SK-N-SH (cell line): ENCODE measurements around the gene TSPAN4. TPM values are rescaled to one million over a fixed set of nuclear protein-coding genes. Genes with fewer than 3 reads are reported as not detected.
A peak's percentile ranks its signal among the peaks of the same experiment; 100 is the strongest.

ENCODE experiments used
- CTCF ChIA-PET: fragments of 300-600, 350-600 bp; formaldehyde crosslinking; extraction: SDS; loops from one replicate; lab custom pipeline; 2021; lab: Yijun Ruan, JAX
- POLR2A ChIA-PET: fragments of 350-600 bp; sonication (Branson Sonifier 250); formaldehyde crosslinking; extraction: SDS; loops from one replicate; lab custom pipeline; 2020; ENCODE audit warnings: antibody characterized with exemption, inconsistent platforms; lab: Yijun Ruan, JAX
- DNase-seq: peaks from one replicate; pipeline ENCODE4 v3.0.0; 2012
- H2AFZ ChIP-seq: fragments of 200-600 bp; sonication (generic); 2 replicates; pipeline ENCODE4 v1.8.1; 2016; ENCODE audit warnings: antibody characterized with exemption, mild to moderate bottlenecking, low read depth
- H3F3A ChIP-seq: fragments of 200-600 bp; sonication (generic); replicated peaks from 2 replicates; pipeline ENCODE3; 2016; ENCODE audit warnings: antibody characterized with exemption, mild to moderate bottlenecking; ENCODE audit not compliant: insufficient read depth
- H3K27ac ChIP-seq, 2 experiments: fragments of 200-500 bp in 1 of 2; fragments of 200-600 bp in 1 of 2; sonication (Bioruptor generic) in 1 of 2; sonication (generic), shearing (Covaris generic) in 1 of 2; 2 replicates each; pipeline versions ENCODE4 v1.5.1 to v1.6.1; 2014 to 2016; ENCODE audit warnings: low read depth in 2 of 2, inconsistent platforms in 1 of 2, low read length in 1 of 2, mild to moderate bottlenecking in 1 of 2, mixed read lengths in 1 of 2
- H3K27me3 ChIP-seq: fragments of 200-600 bp; sonication (generic), shearing (Covaris generic); 2 replicates; pipeline ENCODE4 v1.6.1; 2016; ENCODE audit warnings: mixed run types; ENCODE audit not compliant: insufficient read depth
- H3K36me3 ChIP-seq, 2 experiments: fragments of 200-500 bp in 1 of 2; fragments of 200-600 bp in 1 of 2; sonication (Bioruptor generic) in 1 of 2; sonication (generic) in 1 of 2; replicated peaks in 1 of 2; 2 replicates each; pipeline versions ENCODE3 to v1.5.1; 2014 to 2016; ENCODE audit warnings: low read length in 1 of 2, mild to moderate bottlenecking in 1 of 2; ENCODE audit not compliant: insufficient read depth in 2 of 2, control insufficient read depth in 1 of 2
- H3K4me1 ChIP-seq, 2 experiments: fragments of 200-500 bp in 1 of 2; fragments of 200-600 bp in 1 of 2; sonication (Bioruptor generic) in 1 of 2; sonication (generic), shearing (Covaris generic) in 1 of 2; 2 replicates each; pipeline versions ENCODE4 v1.5.1 to v1.6.1; 2014 to 2016; ENCODE audit warnings: low read depth in 1 of 2, low read length in 1 of 2, mixed run types in 1 of 2; ENCODE audit not compliant: insufficient read depth in 2 of 2, control insufficient read depth in 1 of 2
- H3K4me2 ChIP-seq: fragments of 200-600 bp; sonication (generic), shearing (Covaris generic); 2 replicates; pipeline ENCODE4 v1.6.1; 2017; ENCODE audit warnings: mixed run types
- H3K4me3 ChIP-seq, 2 experiments: fragments of 200-500 bp in 1 of 2; fragments of 200-600 bp in 1 of 2; sonication (Bioruptor generic) in 1 of 2; sonication (generic), shearing (Covaris generic) in 1 of 2; 2 replicates each; pipeline versions ENCODE4 v1.5.1 to v1.8.1; 2014 to 2016; ENCODE audit warnings: low read depth in 2 of 2, inconsistent platforms in 1 of 2, low read length in 1 of 2, mild to moderate bottlenecking in 1 of 2, mixed read lengths in 1 of 2, moderate library complexity in 1 of 2
- H3K79me2 ChIP-seq: fragments of 200-600 bp; sonication (generic); 2 replicates; pipeline ENCODE4 v1.8.1; 2017; ENCODE audit warnings: mild to moderate bottlenecking; ENCODE audit not compliant: insufficient read depth
- H3K9ac ChIP-seq: fragments of 200-600 bp; sonication (generic); 2 replicates; pipeline ENCODE4 v1.6.1; 2017; ENCODE audit warnings: mixed run types
- H3K9me2 ChIP-seq: fragments of 200-600 bp; sonication (generic); 2 replicates; pipeline ENCODE4 v1.6.1; 2017; ENCODE audit warnings: mixed run types
- H3K9me3 ChIP-seq: fragments of 200-600 bp; sonication (generic); 2 replicates; pipeline ENCODE4 v1.6.1; 2017; ENCODE audit warnings: mixed run types, mild to moderate bottlenecking, moderate library complexity
- H4K20me1 ChIP-seq: fragments of 200-600 bp; sonication (generic); 2 replicates; pipeline ENCODE4 v1.6.1; 2017; ENCODE audit warnings: mild to moderate bottlenecking, mixed run types; ENCODE audit not compliant: insufficient read depth
- ELF1 ChIP-seq: IDR thresholded peaks from 2 replicates; pipeline ENCODE4 v1.4.0; 2012
- GABPA ChIP-seq: IDR thresholded peaks from 2 replicates; pipeline ENCODE4 v1.4.0; 2012; ENCODE audit warnings: low read depth, mild to moderate bottlenecking
- GATA2 ChIP-seq: sonication (generic); formaldehyde crosslinking; IDR thresholded peaks from 2 replicates; pipeline ENCODE4 v1.5.0; 2020; ENCODE audit warnings: mild to moderate bottlenecking, missing genetic modification reagents
- MEF2A ChIP-seq: IDR thresholded peaks from 2 replicates; pipeline ENCODE4 v1.4.0; 2012; ENCODE audit warnings: low read depth, borderline replicate concordance
- NFIC ChIP-seq: IDR thresholded peaks from 2 replicates; pipeline ENCODE4 v1.4.0; 2012; ENCODE audit warnings: borderline replicate concordance
- NRF1 ChIP-seq: IDR thresholded peaks from 2 replicates; pipeline ENCODE4 v1.6.1; 2012; ENCODE audit warnings: low read depth, mild to moderate bottlenecking, low read length
- POLR2AphosphoS5 ChIP-seq: IDR thresholded peaks from 2 replicates; pipeline ENCODE4 v1.6.1; 2012; ENCODE audit warnings: low read depth, low read length
- SIN3A ChIP-seq: IDR thresholded peaks from 2 replicates; pipeline ENCODE4 v1.6.1; 2012; ENCODE audit warnings: low read depth, mild to moderate bottlenecking, low read length, moderate library complexity, borderline replicate concordance
- TEAD4 ChIP-seq: IDR thresholded peaks from 2 replicates; pipeline ENCODE4 v1.4.0; 2012; ENCODE audit warnings: mild to moderate bottlenecking, borderline replicate concordance; ENCODE audit not compliant: insufficient read depth
- WGBS: methylation state at CpG from one replicate; pipeline ENCODE4 v1.1.6; 2017; ENCODE audit warnings: low lambda C conversion rate; 5-methylcytosine and 5-hydroxymethylcytosine counted together
- polyA plus RNA-seq, 3 experiments: library from polyadenylated mRNA; depleted of rRNA; stranded (reverse); fragments of >200 nt; gene quantifications; 2 replicates each; pipeline ENCODE4 v1.2.3, GENCODE V29; 2012
- TF ChIP-seq, protein P1 (sequence below): IDR thresholded peaks from 2 replicates; pipeline ENCODE4 v1.4.0; 2012; ENCODE audit warnings: low read depth
- TF ChIP-seq, protein P2 (sequence below): fragments of 200-600 bp; sonication (generic); IDR thresholded peaks from 2 replicates; pipeline ENCODE4 v1.6.1; 2017; ENCODE audit warnings: antibody characterized with exemption, mild to moderate bottlenecking, moderate library complexity
- TF ChIP-seq, protein P3 (sequence below): IDR thresholded peaks from 2 replicates; pipeline ENCODE4 v1.4.0; 2012; ENCODE audit warnings: low read depth, borderline replicate concordance

The TSPAN4 gene
- polyA plus RNA-seq, 1 of the 3 experiments (the other 2 are of a cell fraction) = 226 TPM

DNA sequence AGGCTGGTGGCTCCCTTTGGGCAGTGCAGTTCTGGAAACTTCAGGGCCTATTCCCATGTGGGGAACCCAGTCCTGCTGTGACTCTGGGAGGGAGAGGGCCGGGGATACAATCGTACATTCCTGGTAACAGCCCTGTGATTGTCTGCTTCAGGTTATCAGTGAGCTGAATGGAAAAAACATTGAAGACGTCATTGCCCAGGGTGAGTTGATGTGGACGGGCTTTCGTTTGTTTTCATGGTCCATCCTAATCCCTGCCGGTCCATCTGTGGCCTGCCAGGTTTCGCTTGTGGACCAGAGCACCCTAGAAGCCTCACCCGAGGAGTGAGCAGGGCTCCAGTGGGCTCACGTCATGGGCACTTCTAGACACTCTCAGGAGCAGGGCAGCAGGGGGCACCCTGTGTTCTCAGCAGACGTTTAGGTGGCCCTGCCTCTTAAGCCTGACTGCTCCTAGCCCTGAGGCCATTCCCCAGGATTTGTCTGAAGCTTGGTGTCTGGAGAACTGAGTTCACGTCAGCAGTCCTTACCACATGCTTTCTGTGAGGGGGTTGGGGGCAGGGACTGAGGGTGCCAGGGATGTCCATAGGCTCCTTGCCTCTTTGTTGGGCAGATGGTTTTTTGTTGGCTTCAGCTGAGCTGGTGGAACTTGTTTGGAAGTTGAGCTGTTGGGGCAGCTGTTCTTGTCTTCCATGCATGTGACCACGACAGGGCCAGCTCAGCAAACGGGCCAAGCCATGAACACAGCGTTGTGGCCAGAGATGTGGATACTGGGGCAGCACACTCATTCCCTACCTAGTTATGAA is 31.0 kb upstream of the TSPAN4 start:
- H3K79me2 ChIP-seq = peaks cover 58% of the 10 kb centered on the region
- 69% methylated on average over 9 of the region's 14 CpGs for WGBS
- H3K9ac ChIP-seq = peak overlapping the region; percentile 97
- POLR2A ChIA-PET = no interaction called here
- peak overlapping the region in 1 of 2 experiments; percentile 19; a peak in 1 of 4 replicates for H3K27ac ChIP-seq
- TF ChIP-seq GATA2 (CRISPR knock-in tag) = no peak
- TF ChIP-seq POLR2AphosphoS5 = peak; percentile 42
- no peak for TF ChIP-seq MEF2A
- TF ChIP-seq NRF1 = no peak
- TF ChIP-seq ELF1 = no peak
- TF ChIP-seq NFIC = no peak
- no peak for TF ChIP-seq TEAD4
- TF ChIP-seq SIN3A = no peak
- TF ChIP-seq, protein P1, sequence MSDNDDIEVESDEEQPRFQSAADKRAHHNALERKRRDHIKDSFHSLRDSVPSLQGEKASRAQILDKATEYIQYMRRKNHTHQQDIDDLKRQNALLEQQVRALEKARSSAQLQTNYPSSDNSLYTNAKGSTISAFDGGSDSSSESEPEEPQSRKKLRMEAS = no peak
- no peak for TF ChIP-seq GABPA
- TF ChIP-seq, protein P2, sequence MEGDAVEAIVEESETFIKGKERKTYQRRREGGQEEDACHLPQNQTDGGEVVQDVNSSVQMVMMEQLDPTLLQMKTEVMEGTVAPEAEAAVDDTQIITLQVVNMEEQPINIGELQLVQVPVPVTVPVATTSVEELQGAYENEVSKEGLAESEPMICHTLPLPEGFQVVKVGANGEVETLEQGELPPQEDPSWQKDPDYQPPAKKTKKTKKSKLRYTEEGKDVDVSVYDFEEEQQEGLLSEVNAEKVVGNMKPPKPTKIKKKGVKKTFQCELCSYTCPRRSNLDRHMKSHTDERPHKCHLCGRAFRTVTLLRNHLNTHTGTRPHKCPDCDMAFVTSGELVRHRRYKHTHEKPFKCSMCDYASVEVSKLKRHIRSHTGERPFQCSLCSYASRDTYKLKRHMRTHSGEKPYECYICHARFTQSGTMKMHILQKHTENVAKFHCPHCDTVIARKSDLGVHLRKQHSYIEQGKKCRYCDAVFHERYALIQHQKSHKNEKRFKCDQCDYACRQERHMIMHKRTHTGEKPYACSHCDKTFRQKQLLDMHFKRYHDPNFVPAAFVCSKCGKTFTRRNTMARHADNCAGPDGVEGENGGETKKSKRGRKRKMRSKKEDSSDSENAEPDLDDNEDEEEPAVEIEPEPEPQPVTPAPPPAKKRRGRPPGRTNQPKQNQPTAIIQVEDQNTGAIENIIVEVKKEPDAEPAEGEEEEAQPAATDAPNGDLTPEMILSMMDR = peak; percentile 10; the same call in 1 of the 2 replicates
- TF ChIP-seq, protein P3, sequence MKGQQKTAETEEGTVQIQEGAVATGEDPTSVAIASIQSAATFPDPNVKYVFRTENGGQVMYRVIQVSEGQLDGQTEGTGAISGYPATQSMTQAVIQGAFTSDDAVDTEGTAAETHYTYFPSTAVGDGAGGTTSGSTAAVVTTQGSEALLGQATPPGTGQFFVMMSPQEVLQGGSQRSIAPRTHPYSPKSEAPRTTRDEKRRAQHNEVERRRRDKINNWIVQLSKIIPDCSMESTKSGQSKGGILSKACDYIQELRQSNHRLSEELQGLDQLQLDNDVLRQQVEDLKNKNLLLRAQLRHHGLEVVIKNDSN = no peak
- peaks cover 37% of the 10 kb centered on the region for H3F3A ChIP-seq
- H3K4me2 ChIP-seq = peak overlapping the region; percentile 99
- CTCF ChIA-PET = interaction anchor here (1.0 to 1.3 kb wide), 7 partner anchors 14 to 86 kb away, joined by 3 to 4 read pairs (median 3); partner anchors contain the start of genes POLR2L, SLC25A22 and TSPAN4
- H2AFZ ChIP-seq = no peak overlapping the region
- H3K9me2 ChIP-seq = no peaks in the 10 kb centered on the region
- H3K27me3 ChIP-seq = no peaks in the 10 kb centered on the region
- H4K20me1 ChIP-seq = peaks cover 30% of the 10 kb centered on the region
- H3K4me1 ChIP-seq = peaks cover 8 to 19% of the 10 kb centered on the region in 2 experiments; a peak in 2 of 4 replicates
- peaks cover 27 to 28% of the 10 kb centered on the region in 2 experiments for H3K36me3 ChIP-seq
- no peaks in the 10 kb centered on the region for H3K9me3 ChIP-seq
- peak overlapping the region; percentile 81 to 97; a peak in 3 of 4 replicates for H3K4me3 ChIP-seq
- DNase-seq = no peak

DNA sequence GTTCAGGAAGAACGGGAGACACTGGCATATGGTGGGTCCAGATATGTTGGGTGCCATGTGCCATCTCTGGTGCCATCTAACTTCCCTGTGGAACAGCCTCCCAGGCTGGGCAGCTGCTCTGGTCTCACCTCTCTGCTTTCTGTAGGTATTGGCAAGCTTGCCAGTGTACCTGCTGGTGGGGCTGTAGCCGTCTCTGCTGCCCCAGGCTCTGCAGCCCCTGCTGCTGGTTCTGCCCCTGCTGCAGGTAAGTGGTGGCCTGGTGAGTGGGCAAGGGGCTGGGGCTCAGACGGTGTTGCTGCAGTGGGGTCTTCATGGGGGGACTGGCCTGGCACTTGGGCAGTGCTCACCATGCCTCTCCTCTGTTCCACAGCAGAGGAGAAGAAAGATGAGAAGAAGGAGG is 30.3 kb upstream of the TSPAN4 start:
- H3K4me2 ChIP-seq = no peak overlapping the region
- TF ChIP-seq ELF1 = no peak
- H3K9me2 ChIP-seq = no peaks in the 10 kb centered on the region
- no peak overlapping the region for H3K4me3 ChIP-seq
- no peaks in the 10 kb centered on the region for H3K27me3 ChIP-seq
- no peak overlapping the region for H2AFZ ChIP-seq
- H3K9ac ChIP-seq = no peak overlapping the region
- DNase-seq = no peak
- POLR2A ChIA-PET = no interaction called here
- H3K36me3 ChIP-seq = peaks cover 27 to 28% of the 10 kb centered on the region in 2 experiments
- H3K79me2 ChIP-seq = peaks cover 51% of the 10 kb centered on the region
- no peak overlapping the region for H3K27ac ChIP-seq
- H3K9me3 ChIP-seq = no peaks in the 10 kb centered on the region
- H4K20me1 ChIP-seq = peaks cover 30% of the 10 kb centered on the region
- H3F3A ChIP-seq = peaks cover 37% of the 10 kb centered on the region
- 100% methylated on average over 2 of the region's 3 CpGs for WGBS
- CTCF ChIA-PET = interaction anchor here (1.0 to 1.3 kb wide), 4 partner anchors 15 to 86 kb away, joined by 3 to 4 read pairs (median 3); partner anchors contain the start of genes POLR2L, SLC25A22 and TSPAN4
- peaks cover 8 to 19% of the 10 kb centered on the region in 2 experiments; a peak in 2 of 4 replicates for H3K4me1 ChIP-seq
